Left renal cortex interstitium (tissue), 4 donors: ENCODE measurements around the gene SQSTM1. TPM values are rescaled to one million over a fixed set of nuclear protein-coding genes. Genes with fewer than 3 reads are reported as not detected.
"Not testable (repeated sequence)": the region's sequence is repeated elsewhere in the genome, so short reads cannot be mapped to it uniquely, and the experiment has no call there.

ENCODE experiments used
- DNase-seq, 4 donors: peaks; one replicate each; pipeline ENCODE4 v3.0.0-alpha.2; 2013; ENCODE audit warnings: low read depth in 4 of 4, low spot score in 2 of 4, missing footprints in 1 of 4
- polyA plus RNA-seq, 4 donors: library from polyadenylated mRNA; unstranded; fragments of 120-200 nt; gene quantifications; one replicate each; pipeline ENCODE4 v1.2.1, GENCODE V29; 2013; ENCODE audit not compliant: insufficient read length in 4 of 4

SQSTM1 gene
- polyA plus RNA-seq: 100 to 1,000 TPM in 3 of 4 donors, 10 to 100 TPM in 1; 91.2 to 125 (median 114) TPM

DNA sequence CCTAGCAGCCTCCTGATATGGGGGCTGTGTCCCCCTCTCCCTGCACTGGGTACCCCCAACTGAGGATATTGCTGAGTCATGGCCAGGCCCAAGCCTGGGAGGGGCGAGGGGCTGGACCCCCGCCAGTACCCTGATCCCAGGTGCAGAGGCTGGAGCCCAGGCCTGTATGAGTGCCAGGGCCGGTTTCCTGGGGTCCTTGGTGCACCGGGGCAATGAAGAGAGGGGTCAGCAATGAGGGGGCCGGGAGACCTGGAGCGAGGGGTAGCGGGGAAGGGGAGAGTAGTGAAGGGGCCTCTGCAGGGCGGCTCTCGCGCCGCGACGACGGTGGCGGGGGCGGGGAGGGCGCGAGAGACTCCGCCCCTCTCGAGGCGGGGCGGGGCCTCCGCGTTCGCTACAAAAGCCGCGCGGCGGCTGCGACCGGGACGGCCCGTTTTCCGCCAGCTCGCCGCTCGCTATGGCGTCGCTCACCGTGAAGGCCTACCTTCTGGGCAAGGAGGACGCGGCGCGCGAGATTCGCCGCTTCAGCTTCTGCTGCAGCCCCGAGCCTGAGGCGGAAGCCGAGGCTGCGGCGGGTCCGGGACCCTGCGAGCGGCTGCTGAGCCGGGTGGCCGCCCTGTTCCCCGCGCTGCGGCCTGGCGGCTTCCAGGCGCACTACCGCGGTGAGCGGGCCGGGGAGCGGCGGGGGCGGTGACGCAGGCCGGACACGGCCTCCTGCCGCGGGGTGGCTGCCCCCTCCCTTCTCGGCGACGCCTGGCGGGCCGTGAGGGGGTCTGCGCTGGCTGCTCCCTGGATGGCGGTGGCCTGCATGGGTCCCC is at the start of gene SQSTM1:
Gene SQSTM1, plus strand, starts transcription at position 423 of the 815 bp plus-strand sequence. Its CDS starts 32 bp downstream, at position 455.
- peak in 1 of 4 donors; percentile 75 for DNase-seq

- no peak for DNase-seq
Observed at GRCh38 chr5:179771311-179771895, 49.3 kb upstream of the SQSTM1 start.

- no peak for DNase-seq
Observed at GRCh38 chr5:179772351-179772750, 48.4 kb upstream of the SQSTM1 start.

DNA sequence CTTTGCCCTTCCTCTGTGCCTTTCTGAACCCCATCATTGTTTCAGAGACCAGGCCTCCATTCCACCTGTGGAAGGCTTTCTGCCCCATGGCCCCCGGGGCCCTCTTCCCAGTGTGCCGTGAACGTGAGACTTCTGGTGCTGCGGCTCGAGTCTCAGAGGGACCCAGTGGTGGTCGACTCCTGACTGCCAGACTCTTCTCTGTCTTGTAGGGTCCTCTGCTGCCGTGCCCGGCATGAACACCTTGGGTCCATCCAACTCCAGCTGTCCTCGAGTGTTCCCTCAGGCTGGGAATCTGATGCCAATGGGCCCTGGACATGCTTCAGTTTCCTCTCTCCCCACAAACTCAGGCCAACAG is 47.0 kb upstream of the SQSTM1 start:
- DNase-seq: no peak

DNA sequence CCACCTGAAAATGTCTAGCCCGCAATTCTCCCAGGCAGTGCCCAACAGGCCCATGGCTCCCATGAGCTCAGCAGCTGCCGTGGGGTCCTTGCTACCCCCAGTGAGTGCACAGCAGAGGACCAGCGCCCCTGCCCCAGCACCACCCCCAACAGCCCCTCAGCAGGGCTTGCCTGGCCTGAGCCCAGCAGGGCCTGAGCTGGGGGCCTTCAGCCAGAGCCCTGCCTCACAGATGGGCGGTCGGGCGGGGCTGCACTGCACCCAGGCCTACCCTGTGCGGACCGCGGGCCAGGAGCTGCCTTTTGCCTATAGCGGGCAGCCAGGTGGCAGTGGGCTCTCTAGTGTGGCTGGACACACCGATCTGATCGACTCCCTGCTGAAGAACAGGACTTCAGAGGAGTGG is 46.3 kb upstream of the SQSTM1 start:
- no peak for DNase-seq

DNA sequence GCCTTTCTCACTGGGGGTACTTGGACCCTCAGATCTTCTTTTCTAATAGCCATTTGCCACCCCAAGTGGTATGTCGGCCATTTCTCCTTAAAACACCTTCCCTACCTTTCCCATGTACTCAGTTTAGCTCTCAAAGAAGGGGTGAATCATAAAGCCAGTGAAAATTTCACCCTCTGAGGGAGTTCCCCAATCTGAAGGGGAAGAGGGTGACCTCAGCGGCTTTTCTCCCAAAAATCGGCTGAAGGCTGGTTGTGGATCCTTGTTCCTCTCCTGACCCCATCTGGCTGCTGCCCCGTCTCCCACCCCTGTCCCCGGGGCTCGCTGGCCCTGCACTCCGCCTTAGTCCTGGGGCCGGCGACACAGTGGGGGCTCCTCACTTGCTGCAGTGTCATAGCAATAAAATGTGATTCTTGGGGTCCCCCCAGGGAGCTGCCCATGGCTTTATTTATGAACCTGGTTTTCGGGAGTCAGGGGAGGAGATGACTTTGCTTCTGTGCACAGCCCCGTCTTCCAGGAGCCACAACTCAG is 44.2 kb upstream of the SQSTM1 start:
- no peak for DNase-seq

DNA sequence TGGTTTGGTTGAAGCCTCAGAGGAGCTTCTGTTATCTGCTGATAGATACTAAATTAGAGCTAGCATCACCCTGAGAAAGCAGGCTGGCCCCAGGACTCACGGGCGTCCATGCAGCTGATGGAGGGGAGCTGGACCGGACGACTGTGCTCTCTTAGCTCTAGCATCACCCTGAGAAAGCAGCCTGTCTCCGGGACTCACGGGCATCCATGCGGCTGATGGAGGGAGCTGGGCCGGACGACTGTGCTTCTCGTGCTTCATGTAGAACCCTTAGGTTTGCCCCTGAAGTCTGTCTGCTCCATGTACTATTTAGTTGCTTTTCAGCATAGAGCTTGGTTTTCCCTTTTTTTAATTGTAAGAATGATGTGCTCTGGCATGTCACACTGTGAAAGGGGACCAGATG is 43.2 kb upstream of the SQSTM1 start:
- DNase-seq: no peak

- no peak for DNase-seq
Observed at GRCh38 chr5:179777909-179778308, 42.8 kb upstream of the SQSTM1 start.

- DNase-seq: no peak
Observed at GRCh38 chr5:179778591-179778990, 42.1 kb upstream of the SQSTM1 start.

DNA sequence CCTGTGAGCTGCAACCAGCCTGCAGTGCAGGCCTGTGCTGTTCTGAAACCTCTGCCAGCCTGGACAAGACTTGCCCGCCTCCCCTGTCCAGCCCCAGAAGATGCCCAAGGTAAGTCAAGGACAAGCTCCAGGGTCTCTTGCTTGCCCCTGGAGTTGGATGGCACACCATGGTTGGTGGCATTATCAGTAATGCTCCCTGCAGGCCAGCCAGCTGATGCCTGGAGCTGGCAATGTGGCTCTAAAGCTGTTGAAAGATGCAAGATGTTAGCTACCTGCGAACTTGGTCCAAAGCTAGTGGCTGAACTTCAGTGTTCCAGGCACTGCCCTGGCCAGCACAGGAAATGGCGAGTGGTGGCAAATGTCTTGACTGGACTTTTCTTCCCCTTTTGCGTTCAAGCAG is 40.9 kb upstream of the SQSTM1 start:
- no peak for DNase-seq

GRCh38 chr5:179780362-179780761 is 40.3 kb upstream of the SQSTM1 start:
- DNase-seq: no peak

GRCh38 chr5:179781846-179782245 is 38.9 kb upstream of the SQSTM1 start:
- no peak for DNase-seq

- DNase-seq: no peak
Observed at GRCh38 chr5:179783128-179783527, 37.6 kb upstream of the SQSTM1 start.

DNA sequence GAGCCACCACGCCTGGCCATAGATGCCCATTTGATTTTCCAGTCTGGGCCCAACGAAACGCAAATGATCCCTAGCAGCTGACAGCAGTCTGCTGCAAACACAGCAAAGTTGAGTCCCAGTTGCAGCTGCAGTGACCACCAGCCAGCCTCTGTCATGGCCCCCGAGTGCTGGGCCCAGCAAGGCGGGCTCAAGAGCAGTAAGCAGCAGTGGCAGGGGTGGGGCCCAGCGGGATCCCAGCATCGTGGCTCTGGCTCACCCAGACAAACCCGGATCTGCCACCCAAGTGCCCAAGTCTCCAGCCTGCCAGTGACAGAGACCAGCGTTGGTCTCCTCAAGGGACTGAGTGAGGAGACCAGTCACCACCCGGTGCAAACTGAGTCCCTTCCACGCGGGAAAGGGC is 33.8 kb upstream of the SQSTM1 start:
- no peak for DNase-seq

- no peak for DNase-seq
Observed at GRCh38 chr5:179788193-179788854, 32.4 kb upstream of the SQSTM1 start.

DNA sequence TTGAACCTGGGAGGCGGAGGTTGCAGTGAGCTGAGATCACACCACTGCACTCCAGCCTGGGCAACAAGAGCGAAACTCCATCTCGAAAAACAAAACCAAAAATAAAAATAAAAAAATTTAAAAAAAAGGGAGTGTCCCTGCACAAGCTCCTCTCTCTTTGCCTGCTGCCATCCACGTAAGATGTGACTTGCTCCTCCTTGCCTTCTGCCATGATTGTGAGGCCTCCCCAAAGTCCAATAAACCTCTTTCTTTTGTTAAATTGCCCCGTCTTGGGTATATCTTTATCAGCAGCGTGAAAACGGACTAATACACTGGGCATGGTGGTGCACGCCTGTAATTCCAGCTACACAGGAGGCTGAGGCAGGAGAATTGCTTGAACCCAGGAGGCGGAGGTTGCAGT is 31.4 kb upstream of the SQSTM1 start:
- DNase-seq: not testable (repeated sequence)

DNA sequence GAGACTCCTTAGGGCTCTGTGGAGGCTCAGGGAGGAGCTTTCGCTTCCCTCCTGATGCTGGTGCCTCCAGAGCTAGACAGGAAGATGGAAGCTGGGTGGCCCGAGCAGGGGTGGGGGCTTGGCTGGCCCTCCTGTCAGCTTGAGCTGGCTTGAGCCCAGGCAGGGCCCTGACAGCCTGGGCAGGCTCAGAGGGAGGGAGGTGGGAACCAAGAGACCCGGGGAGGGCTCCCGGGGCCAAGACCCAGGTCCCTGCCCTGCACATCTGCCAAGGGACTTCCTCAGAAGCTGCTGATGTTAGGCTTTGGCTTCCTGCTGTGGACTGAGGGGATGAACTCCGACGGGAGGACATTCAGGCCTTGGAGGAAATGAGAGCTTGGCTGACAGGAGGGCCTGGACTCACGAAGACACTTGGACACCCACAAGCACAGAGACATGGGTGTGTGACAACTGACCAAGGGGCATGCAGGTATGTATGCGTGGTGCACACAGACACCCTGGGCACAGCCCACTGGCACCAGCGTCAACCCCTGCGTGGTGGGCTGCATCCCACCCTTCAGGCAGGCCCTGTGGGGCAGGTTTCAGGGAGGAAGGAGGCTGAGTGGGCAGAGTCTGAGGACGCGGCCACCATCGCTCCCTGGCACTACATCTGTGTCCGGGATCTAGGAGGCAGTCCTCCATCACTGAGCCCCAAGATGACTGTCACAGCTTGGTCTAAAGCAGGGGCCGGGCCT is 28.7 kb upstream of the SQSTM1 start:
- DNase-seq: no peak

DNA sequence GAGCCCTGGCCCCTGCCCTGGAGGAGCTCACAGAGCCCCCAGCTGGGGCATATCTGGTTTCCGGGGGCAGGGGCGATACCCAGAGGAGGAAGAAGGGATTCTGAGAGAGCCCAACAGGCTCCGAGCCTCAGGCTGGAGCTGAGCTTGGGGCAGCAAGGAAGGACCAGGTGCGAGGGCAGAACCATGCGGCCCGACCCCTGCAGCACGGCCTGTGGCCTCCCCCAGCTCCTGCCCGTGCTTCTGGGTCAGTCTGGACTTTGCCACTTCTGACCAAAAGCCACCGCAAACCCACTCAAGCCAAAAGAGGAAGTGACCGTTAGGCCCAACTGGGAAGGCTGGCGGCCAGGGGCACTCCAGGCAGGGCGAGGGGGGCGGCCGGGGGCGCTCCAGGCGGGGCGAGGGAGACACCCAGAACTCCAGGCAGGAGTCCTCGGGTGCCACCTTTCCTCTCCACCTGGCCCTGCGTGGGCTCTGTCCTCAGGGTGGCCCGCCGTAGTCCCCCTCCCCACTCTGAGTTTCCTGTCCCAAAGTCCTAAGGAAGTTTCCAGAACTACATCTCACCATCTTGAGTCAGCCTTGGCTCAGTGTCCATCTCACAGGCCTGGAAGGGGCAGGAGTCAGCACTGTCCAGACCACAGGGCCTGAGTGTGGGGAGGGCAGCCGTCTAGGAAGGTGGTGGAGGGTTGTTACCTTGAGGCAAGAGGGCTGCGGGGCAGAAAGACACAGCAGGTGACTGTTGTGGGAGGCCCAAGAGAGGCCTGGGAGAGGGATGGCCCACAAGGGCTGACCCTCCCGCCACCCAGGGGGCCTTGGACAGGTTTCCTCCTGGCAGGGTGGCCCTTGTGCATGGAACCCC is 27.9 kb upstream of the SQSTM1 start:
- no peak for DNase-seq

DNA sequence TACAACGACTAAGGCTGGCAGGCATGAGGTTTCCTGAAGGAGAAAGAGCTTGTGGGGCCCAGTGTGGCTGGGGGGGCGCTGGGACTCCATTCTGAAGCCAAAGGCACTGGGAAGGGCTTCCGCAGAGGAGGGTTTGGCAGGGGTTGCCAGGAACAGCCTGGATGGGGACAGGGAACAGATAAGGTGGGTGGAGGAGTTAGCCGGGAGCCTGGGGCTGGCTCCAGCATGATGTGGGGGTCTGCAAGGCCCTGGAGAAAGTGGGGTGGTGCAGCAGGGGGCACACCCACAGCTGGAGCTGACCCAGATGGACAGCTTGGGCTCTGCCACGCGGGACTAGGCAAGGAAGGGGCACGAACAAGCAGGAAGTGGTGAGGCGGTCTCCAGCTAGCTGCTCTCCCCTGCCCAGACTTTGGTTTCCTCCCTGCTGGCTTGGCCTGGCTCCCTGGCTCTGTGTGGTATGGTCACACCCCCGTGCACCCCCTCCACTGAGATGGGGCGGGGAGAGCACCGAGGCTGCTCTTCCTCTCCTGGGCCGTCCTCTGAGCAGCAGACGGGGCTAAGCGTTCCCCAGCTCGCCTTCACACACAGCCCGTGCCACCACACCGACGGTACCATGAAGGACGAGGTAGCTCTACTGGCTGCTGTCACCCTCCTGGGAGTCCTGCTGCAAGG is 27.1 kb upstream of the SQSTM1 start, which contains the start of gene LTC4S:
Gene LTC4S, plus strand, starts transcription at position 519 of the 672 bp plus-strand sequence. Its CDS starts 95 bp downstream, at position 614.
- DNase-seq: no peak
